HEK293T (cell line): ENCODE results near the gene DRD2.

Experiments
- CTBP1 ChIP-seq: fragments of 450-650 bp; IDR thresholded peaks from 2 replicates; pipeline ENCODE4 v1.6.1; 2016; ENCODE audit warnings: borderline replicate concordance
- FOXA1 ChIP-seq: fragments of 450-650 bp; IDR thresholded peaks from 2 replicates; pipeline ENCODE4 v1.6.1; 2016; ENCODE audit warnings: mild to moderate bottlenecking
- FOXM1 ChIP-seq: fragments of 450-650 bp; IDR thresholded peaks from 2 replicates; pipeline ENCODE4 v1.6.1; 2017; ENCODE audit warnings: mild to moderate bottlenecking, borderline replicate concordance
- HDGF ChIP-seq: fragments of 450-650 bp; IDR thresholded peaks from 2 replicates; pipeline ENCODE4 v1.6.1; 2017; ENCODE audit warnings: antibody characterized with exemption, borderline replicate concordance
- LEF1 ChIP-seq: fragments of 450-650 bp; IDR thresholded peaks from 2 replicates; pipeline ENCODE4 v1.6.1; 2017; ENCODE audit warnings: mild to moderate bottlenecking, borderline replicate concordance
- NFRKB ChIP-seq: fragments of 450-650 bp; IDR thresholded peaks from 2 replicates; pipeline ENCODE4 v1.6.1; 2016; ENCODE audit warnings: mild to moderate bottlenecking, moderate library complexity
- SUZ12 ChIP-seq: fragments of 450-650 bp; IDR thresholded peaks from 2 replicates; pipeline ENCODE4 v1.6.1; 2016; ENCODE audit warnings: mild to moderate bottlenecking

DNA sequence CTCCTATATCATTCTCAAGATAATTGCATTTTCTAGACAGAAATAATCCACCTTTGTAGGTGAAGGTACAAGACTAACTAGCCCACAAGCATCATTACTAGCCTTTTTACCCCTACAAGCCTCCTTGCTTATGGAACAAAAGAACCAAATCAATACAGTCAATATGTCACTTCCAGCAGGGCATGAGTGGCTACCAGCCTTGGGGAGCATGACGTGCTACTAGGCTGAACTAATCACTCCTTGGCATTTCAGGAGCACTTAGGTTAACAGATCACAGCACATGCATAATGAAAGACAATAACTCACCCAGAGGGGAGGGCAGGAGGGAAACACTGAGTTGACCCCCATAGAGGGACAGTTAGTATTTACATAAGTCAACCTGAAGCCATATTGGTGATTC, 2.7 kb downstream of the DRD2 start:
- no peak for TF ChIP-seq CTBP1
- TF ChIP-seq FOXM1 = no peak
- no peak for TF ChIP-seq SUZ12
- TF ChIP-seq LEF1 = no peak
- no peak for TF ChIP-seq HDGF
- TF ChIP-seq FOXA1 = no peak
- no peak for TF ChIP-seq NFRKB
